Keratinocyte (primary cell): ENCODE measurements around the gene GAL.

ENCODE experiments used
- CTCF ChIP-seq, 3 experiments: IDR thresholded peaks in 1 of 3; conservative IDR thresholded peaks in 1 of 3; optimal IDR thresholded peaks in 1 of 3; 2 replicates in 2 of 3; 3 replicates in 1 of 3; pipeline versions ENCODE3 to v1.5.1; 2011; ENCODE audit warnings: low read length in 3 of 3, mild to moderate bottlenecking in 3 of 3, moderate library complexity in 2 of 3, control low read depth in 1 of 3, inconsistent platforms in 1 of 3; ENCODE audit not compliant: insufficient read depth in 2 of 3; ENCODE audit errors: extremely low read depth in 1 of 3
- EZH2 ChIP-seq: IDR thresholded peaks from one replicate; pipeline ENCODE4 v1.6.1; 2012; ENCODE audit warnings: inconsistent platforms, mild to moderate bottlenecking, low read length, moderate library complexity

GRCh38 chr11:68721075-68721474 lies 36.7 kb downstream of the GAL start:
- TF ChIP-seq CTCF (optimal IDR thresholded peaks at IDR 0.05 in 1 of 3, IDR thresholded peaks at IDR 0.05 in 1 of 3, conservative IDR thresholded peaks at IDR 0.05 in 1 of 3; ENCODE audit: extremely low read depth in 1 of 3, insufficient read depth in 2 of 3, low read length in 3 of 3), result no peak
- no peak for TF ChIP-seq EZH2
